ENCODE data around the gene SLC7A1.

Gene SLC7A1

GRCh38 chr13:29524176-29524575, 71.3 kb downstream of the SLC7A1 start:
- peaks cover 13% of the 10 kb centered on the region for H3K36me3 ChIP-seq (ENCODE audit: control insufficient read depth, insufficient read depth, low read length)
- WGBS (ENCODE audit: extremely low coverage, insufficient coverage, low lambda C conversion rate): no CpG with 5 or more reads among the region's 17 CpGs
- H3K27me3 ChIP-seq (ENCODE audit: insufficient read depth, low read length, poor library complexity): no peaks in the 10 kb centered on the region
- no peak overlapping the region for H3K27ac ChIP-seq (ENCODE audit: low read depth, low read length)
- H3K4me2 ChIP-seq (ENCODE audit: low read length): no peak overlapping the region
- no peak overlapping the region for H3K4ac ChIP-seq (ENCODE audit: low read depth, low read length)
- H3K4me3 ChIP-seq (ENCODE audit: low read length): no peak overlapping the region
- H4K5ac ChIP-seq (ENCODE audit: low read length): no peak overlapping the region
- H2BK5ac ChIP-seq (ENCODE audit: low read length): no peak overlapping the region
- H3K79me1 ChIP-seq (ENCODE audit: low read length): peaks cover 13% of the 10 kb centered on the region
- peaks cover 2% of the 10 kb centered on the region for H3K79me2 ChIP-seq (ENCODE audit: control insufficient read depth, insufficient read depth, low read length)
- H3K23ac ChIP-seq (ENCODE audit: low read length): no peak overlapping the region
- no peaks in the 10 kb centered on the region for H3K4me1 ChIP-seq (ENCODE audit: control insufficient read depth, low read depth, low read length)
- no peak overlapping the region for H2BK15ac ChIP-seq (replicated peaks; ENCODE audit: low read depth)
- no peak overlapping the region for H2BK120ac ChIP-seq (ENCODE audit: low read depth, low read length)
- no peak overlapping the region for H2AK5ac ChIP-seq (ENCODE audit: low read length)
- H3K18ac ChIP-seq (ENCODE audit: low read length): no peak overlapping the region
- no peak overlapping the region for H3K56ac ChIP-seq (ENCODE audit: low read length)
- no peak for DNase-seq
- no peak overlapping the region for H3K9ac ChIP-seq (ENCODE audit: low read length)
- H4K8ac ChIP-seq (ENCODE audit: low read depth, low read length): no peak overlapping the region

DNA sequence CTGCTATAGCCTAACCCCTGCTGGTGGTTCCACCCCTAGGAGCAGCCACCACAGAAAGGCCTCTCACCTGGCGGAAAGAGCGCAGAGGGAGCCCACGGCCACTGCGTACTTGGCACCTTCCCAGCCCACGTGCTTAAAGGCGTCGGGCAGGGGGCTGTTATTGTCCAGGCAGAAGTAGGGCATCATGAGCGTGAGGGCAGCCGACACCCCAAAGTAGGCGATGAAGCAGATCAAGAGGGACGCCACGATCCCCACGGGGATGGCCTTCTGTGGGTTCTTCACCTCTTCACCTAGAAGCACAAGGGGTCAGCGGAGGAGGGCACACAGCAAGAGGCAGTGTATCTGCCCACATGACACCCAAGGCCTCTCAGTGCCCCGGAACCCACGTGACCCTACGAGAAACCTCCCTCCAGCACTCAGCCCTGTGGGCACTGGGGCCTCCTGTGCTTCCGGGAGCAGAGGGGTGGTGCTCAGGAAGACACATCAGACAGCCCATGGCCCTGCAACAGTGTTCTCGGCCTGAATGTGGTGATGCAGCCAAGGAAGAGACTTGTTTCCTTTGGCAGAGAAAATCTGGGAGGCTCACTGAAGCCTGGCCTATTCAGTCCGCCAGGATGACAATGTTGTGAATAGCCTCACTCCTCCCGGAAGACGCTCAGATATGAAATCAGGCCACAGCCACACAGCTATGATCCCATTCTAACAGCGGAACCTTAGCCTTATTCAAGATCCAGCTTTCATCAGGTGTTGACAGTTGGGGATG, 72.1 kb downstream of the SLC7A1 start:
- DNase-seq: no peak

GRCh38 chr13:29522044-29522685, 73.3 kb downstream of the SLC7A1 start:
- Histone ChIP-seq H2AK5ac (ENCODE audit: low read length) (no peak overlapping the region), H3K79me2 (ENCODE audit: control insufficient read depth, insufficient read depth, low read length) (peaks cover 2% of the 10 kb centered on the region), H2BK5ac (ENCODE audit: low read length) (no peak overlapping the region), H4K5ac (ENCODE audit: low read length) (no peak overlapping the region), H3K27ac (ENCODE audit: low read depth, low read length) (no peak overlapping the region), H3K4me2 (ENCODE audit: low read length) (no peak overlapping the region), H3K9ac (ENCODE audit: low read length) (no peak overlapping the region), H2BK15ac (replicated peaks; ENCODE audit: low read depth) (no peak overlapping the region), H3K4me3 (ENCODE audit: low read length) (no peak overlapping the region), H3K4me1 (ENCODE audit: control insufficient read depth, low read depth, low read length) (no peaks in the 10 kb centered on the region), H3K18ac (ENCODE audit: low read length) (no peak overlapping the region), H3K27me3 (ENCODE audit: insufficient read depth, low read length, poor library complexity) (no peaks in the 10 kb centered on the region), H3K36me3 (ENCODE audit: control insufficient read depth, insufficient read depth, low read length) (peaks cover 12% of the 10 kb centered on the region), H3K56ac (ENCODE audit: low read length) (no peak overlapping the region), H4K8ac (ENCODE audit: low read depth, low read length) (no peak overlapping the region), H2BK120ac (ENCODE audit: low read depth, low read length) (no peak overlapping the region), H3K4ac (ENCODE audit: low read depth, low read length) (no peak overlapping the region), H3K23ac (ENCODE audit: low read length) (no peak overlapping the region), H3K79me1 (ENCODE audit: low read length) (peaks cover 8% of the 10 kb centered on the region)
- no CpG with 5 or more reads among the region's 16 CpGs for WGBS (ENCODE audit: extremely low coverage, insufficient coverage, low lambda C conversion rate)
- no peak for DNase-seq

More for the DNA sequence above, 72.1 kb downstream of the SLC7A1 start:
- H3K27me3 ChIP-seq (ENCODE audit: insufficient read depth, low read length, poor library complexity): no peaks in the 10 kb centered on the region
- H3K4me1 ChIP-seq (ENCODE audit: control insufficient read depth, low read depth, low read length): no peaks in the 10 kb centered on the region
- H3K4me3 ChIP-seq (ENCODE audit: low read length): no peak overlapping the region
- no peak overlapping the region for H3K9ac ChIP-seq (ENCODE audit: low read length)
- no peak overlapping the region for H3K18ac ChIP-seq (ENCODE audit: low read length)
- no CpG with 5 or more reads among the region's 23 CpGs for WGBS (ENCODE audit: extremely low coverage, insufficient coverage, low lambda C conversion rate)
- peaks cover 2% of the 10 kb centered on the region for H3K79me2 ChIP-seq (ENCODE audit: control insufficient read depth, insufficient read depth, low read length)
- no peak overlapping the region for H2BK5ac ChIP-seq (ENCODE audit: low read length)
- H3K56ac ChIP-seq (ENCODE audit: low read length): no peak overlapping the region
- H3K23ac ChIP-seq (ENCODE audit: low read length): no peak overlapping the region
- H3K4me2 ChIP-seq (ENCODE audit: low read length): no peak overlapping the region
- peaks cover 13% of the 10 kb centered on the region for H3K79me1 ChIP-seq (ENCODE audit: low read length)
- no peak overlapping the region for H3K27ac ChIP-seq (ENCODE audit: low read depth, low read length)
- H3K4ac ChIP-seq (ENCODE audit: low read depth, low read length): no peak overlapping the region
- no peak overlapping the region for H2BK120ac ChIP-seq (ENCODE audit: low read depth, low read length)
- no peak overlapping the region for H2BK15ac ChIP-seq (replicated peaks; ENCODE audit: low read depth)
- peaks cover 12% of the 10 kb centered on the region for H3K36me3 ChIP-seq (ENCODE audit: control insufficient read depth, insufficient read depth, low read length)
- no peak overlapping the region for H4K5ac ChIP-seq (ENCODE audit: low read length)
- H4K8ac ChIP-seq (ENCODE audit: low read depth, low read length): no peak overlapping the region
- H2AK5ac ChIP-seq (ENCODE audit: low read length): no peak overlapping the region

DNA sequence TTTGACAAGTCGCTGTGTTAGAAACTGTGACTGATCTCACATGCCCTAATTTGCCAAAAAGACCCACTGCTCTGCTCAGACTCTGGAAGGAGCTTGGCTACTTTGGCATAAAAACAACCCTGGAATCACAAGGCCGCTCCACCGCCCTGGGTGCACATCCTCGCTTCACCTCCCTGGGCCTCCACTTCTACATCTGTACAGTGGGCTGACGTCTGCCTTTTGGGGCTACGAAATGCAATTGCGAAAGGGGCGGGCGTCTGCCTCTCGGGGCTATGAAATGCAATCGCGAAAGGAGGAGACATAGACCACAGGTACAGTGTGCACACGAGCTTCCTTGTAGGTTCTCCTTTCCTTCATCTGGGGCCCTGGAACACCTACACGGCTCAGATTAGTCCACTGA, 74.2 kb downstream of the SLC7A1 start:
- WGBS (ENCODE audit: extremely low coverage, insufficient coverage, low lambda C conversion rate): no CpG with 5 or more reads among the region's 14 CpGs
- H3K36me3 ChIP-seq (ENCODE audit: control insufficient read depth, insufficient read depth, low read length): peaks cover 17% of the 10 kb centered on the region

DNA sequence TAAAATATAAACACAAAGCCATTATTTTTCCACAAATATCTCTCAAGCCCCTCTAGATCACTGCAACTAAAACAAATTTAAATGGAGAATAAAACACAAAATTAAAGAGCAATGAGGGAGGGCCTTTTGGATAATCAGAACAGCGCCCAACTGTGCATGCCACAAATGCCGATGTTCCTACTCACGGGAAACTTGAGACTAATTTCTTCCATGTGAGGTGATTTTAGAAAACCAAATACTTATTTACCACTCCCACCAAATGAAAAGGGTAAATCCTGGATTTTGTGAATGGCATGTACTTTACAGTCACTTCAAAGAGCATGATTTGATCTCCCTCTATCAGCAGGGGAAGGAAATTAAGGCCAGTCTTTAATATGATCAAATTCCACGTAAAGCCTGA, 74.8 kb downstream of the SLC7A1 start:
- no peak overlapping the region for H2BK120ac ChIP-seq (ENCODE audit: low read depth, low read length)
- H3K9ac ChIP-seq (ENCODE audit: low read length): no peak overlapping the region
- no peaks in the 10 kb centered on the region for H3K27me3 ChIP-seq (ENCODE audit: insufficient read depth, low read length, poor library complexity)
- H4K8ac ChIP-seq (ENCODE audit: low read depth, low read length): no peak overlapping the region
- H3K4ac ChIP-seq (ENCODE audit: low read depth, low read length): no peak overlapping the region
- H3K79me2 ChIP-seq (ENCODE audit: control insufficient read depth, insufficient read depth, low read length): no peaks in the 10 kb centered on the region
- no peak overlapping the region for H3K23ac ChIP-seq (ENCODE audit: low read length)
- H3K18ac ChIP-seq (ENCODE audit: low read length): no peak overlapping the region
- no peak for DNase-seq
- no peaks in the 10 kb centered on the region for H3K4me1 ChIP-seq (ENCODE audit: control insufficient read depth, low read depth, low read length)
- peaks cover 21% of the 10 kb centered on the region for H3K36me3 ChIP-seq (ENCODE audit: control insufficient read depth, insufficient read depth, low read length)
- no peak overlapping the region for H2BK15ac ChIP-seq (replicated peaks; ENCODE audit: low read depth)
- no peak overlapping the region for H3K4me2 ChIP-seq (ENCODE audit: low read length)
- WGBS (ENCODE audit: extremely low coverage, insufficient coverage, low lambda C conversion rate): no CpG with 5 or more reads among the region's 4 CpGs
- no peak overlapping the region for H2BK5ac ChIP-seq (ENCODE audit: low read length)
- no peak overlapping the region for H3K27ac ChIP-seq (ENCODE audit: low read depth, low read length)
- H3K79me1 ChIP-seq (ENCODE audit: low read length): peaks cover 6% of the 10 kb centered on the region
- H3K4me3 ChIP-seq (ENCODE audit: low read length): no peak overlapping the region
- no peak overlapping the region for H4K5ac ChIP-seq (ENCODE audit: low read length)
- H2AK5ac ChIP-seq (ENCODE audit: low read length): no peak overlapping the region
- H3K56ac ChIP-seq (ENCODE audit: low read length): no peak overlapping the region

More for the DNA sequence above, 74.2 kb downstream of the SLC7A1 start:
- no peak for DNase-seq
- Histone ChIP-seq H3K4me3 (ENCODE audit: low read length) (no peak overlapping the region), H3K23ac (ENCODE audit: low read length) (no peak overlapping the region), H3K4ac (ENCODE audit: low read depth, low read length) (no peak overlapping the region), H2BK120ac (ENCODE audit: low read depth, low read length) (no peak overlapping the region), H3K4me1 (ENCODE audit: control insufficient read depth, low read depth, low read length) (no peaks in the 10 kb centered on the region), H3K9ac (ENCODE audit: low read length) (no peak overlapping the region), H3K79me2 (ENCODE audit: control insufficient read depth, insufficient read depth, low read length) (no peaks in the 10 kb centered on the region), H3K18ac (ENCODE audit: low read length) (no peak overlapping the region), H2AK5ac (ENCODE audit: low read length) (no peak overlapping the region), H3K4me2 (ENCODE audit: low read length) (no peak overlapping the region), H4K8ac (ENCODE audit: low read depth, low read length) (no peak overlapping the region), H4K5ac (ENCODE audit: low read length) (no peak overlapping the region), H3K27ac (ENCODE audit: low read depth, low read length) (no peak overlapping the region), H2BK15ac (replicated peaks; ENCODE audit: low read depth) (no peak overlapping the region), H3K56ac (ENCODE audit: low read length) (no peak overlapping the region), H3K27me3 (ENCODE audit: insufficient read depth, low read length, poor library complexity) (no peaks in the 10 kb centered on the region), H3K79me1 (ENCODE audit: low read length) (peaks cover 6% of the 10 kb centered on the region), H2BK5ac (ENCODE audit: low read length) (no peak overlapping the region)
